SIG-M5 treated with dmso at 0.1 percent for 504 hours (cell line): ENCODE results near the gene PACS2.

Experiments
- DNase-seq: peaks from one replicate; lab custom pipeline; 2025; ENCODE audit not compliant: unreplicated experiment; lab: John Stamatoyannopoulos, UW

The PACS2 gene

DNA sequence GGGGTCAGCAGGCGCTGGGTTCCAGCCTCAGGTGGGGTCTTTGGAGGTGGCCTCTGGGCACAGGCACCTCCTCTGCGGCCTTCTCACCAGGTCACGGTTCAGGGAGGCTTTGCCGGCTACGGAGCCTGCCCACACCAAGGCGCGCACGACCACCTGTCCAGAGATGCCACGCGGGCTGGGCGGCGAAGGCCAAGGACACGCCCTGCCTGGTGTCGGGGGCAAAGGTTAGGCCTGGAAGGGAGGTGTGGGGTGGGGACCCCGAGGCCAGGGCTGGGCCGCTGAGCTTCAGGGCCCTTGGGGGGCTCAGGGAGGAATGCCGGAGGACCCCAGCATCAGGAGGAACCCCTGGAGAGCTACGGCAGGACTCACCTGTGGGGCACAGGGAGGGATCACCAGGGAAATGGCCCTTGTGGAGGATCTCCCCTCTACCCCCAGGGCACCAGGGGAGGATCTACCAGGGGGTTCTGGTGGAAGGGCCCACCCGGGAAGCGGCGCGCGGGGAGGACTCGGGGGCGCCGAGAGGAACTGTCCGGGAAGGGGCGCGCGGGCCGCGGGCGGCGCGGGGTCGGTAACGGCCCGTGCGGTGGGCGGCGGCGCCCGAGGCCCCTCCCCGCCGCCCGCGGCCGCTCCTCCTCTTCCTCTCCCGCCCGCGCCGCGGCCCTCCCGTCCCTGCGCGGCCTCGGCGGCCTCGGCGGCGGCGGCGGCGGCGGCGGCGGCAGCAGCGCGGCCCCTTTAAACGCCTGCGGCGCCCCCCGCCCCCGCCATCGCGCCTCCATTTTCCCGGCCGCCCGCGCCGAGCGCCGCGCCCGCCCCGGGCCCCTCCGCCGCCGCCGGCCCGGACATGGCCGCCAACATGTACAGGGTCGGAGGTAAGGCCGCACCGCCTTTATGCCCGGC, 104.9 kb downstream of the PACS2 start, which contains the start of gene MTA1:
TSS of gene MTA1 (plus strand) at position 633 of the 897 bp plus-strand sequence. CDS start at position 842, 209 bp downstream.
- DNase-seq, result peak; percentile 20

DNA sequence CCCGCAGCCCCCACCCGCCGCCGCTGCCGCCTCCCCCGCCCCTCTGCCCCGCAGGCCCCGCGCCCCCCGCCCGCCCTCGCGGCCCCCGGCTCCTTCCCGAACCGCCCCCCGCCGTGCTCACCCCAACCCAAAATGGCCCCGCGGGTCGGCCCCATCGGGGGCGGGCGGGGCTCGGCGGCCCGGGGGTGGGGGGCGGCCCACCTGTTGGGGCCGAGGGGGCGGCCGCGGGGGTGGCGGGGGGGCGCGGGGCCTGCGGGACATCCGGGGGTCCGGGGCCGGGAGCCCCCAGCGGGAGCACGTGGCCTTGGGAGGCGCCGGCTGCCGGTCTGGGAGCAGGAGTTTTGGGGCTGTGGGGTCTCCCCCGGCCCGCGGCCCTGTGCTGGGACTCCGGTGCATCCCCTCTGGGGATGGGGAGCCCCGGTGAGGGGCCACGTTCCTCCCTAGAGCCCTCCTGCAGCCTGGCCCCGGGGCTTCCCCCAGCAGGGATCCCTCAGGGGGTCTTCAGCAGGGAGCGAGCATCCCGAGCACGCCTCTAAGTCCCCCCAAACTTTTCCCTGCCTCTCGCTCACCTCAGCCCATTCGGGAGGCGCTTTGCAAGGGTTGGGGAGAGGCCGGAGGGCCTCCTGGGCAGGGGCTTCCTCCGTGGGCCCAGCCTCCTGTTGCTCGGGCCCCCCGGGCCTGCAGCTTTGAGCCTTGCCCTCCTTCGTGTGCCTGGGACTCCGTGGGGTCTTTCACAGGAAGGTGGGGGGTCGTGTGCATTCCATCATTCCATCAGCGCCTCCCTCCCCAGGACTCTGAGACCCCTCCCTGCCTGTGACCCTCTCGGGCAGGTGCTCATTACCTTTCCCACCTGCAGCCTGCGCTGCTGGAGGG, 105.8 kb downstream of the PACS2 start:
- no peak for DNase-seq

DNA sequence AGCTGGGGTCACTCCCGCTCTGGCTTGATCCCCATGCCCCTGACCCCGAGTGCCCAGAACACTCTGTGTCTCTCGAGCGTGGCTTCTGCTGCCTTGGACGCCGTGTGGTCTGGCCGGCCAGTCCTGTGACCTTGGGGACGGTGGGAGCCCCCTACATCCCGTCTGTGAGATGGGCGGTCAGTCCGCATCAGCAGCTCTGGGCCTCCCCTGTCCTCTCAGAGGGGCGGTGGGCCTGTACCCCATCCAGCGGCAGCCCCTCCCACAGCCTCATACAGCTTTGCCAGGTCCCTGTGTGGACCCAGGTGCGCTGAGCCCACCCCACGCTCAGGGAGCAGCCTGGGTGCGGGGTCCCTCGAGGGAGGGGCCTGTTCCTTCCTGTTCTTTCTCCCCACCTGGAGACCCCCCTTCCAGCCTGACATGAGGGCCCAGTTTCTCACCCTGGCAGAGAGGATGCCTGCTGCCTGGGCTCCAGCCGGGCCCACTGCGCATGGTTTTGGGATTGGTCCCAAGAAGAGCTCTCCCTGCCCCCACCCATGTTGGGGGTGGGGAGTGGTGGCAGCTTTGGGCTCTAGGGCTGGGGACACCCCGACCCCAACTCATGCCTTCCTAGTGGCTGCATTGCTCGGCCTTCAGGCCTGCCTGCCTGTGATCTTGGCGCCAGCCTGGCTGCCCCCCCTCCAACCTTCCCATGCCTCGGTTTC, 106.6 kb downstream of the PACS2 start:
- DNase-seq, result no peak

DNA sequence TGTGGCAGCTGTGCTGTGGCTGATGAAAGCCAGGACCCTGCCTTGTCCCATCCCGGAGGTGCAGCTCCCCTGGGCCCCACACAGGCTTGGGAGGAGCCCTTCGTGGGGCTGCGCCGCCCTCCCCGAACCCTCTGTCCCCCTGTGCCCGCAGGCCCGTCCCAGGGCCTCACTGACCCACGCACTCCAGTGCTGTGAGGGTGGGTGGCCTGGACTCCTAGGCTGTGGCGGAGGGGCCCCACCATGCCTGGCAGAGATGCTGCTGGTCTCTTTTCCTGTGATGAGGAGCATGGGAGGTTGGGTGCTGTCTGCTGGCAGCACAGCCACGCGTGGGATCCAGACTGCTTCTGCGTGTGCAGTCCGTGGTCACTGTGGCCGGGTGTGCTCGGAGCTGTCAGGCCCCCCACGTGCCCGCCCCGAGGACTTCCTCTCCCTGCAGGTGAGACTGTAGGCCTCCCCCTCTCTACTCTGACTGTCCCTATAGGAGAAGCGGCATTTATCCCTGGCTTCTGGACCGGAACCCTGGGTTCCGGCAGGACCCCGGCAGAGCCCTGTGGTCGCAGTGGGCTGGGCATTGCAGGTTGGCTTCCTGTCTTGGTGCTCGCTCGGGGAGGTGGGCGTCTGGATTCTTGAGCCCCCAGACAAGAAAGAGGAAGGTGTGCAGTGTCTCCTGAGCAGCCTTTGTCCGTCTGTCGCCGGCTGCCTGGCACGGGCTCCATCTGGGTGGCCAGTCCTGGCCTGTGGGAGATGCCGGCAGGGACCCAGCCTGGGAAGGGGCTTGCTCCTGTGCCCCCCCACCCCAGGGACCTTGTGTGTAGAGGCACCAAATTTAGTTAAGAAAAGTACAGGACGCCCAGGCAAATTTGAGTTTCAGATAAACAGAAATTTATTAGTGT, 107.4 kb downstream of the PACS2 start:
- DNase-seq, result no peak

DNA sequence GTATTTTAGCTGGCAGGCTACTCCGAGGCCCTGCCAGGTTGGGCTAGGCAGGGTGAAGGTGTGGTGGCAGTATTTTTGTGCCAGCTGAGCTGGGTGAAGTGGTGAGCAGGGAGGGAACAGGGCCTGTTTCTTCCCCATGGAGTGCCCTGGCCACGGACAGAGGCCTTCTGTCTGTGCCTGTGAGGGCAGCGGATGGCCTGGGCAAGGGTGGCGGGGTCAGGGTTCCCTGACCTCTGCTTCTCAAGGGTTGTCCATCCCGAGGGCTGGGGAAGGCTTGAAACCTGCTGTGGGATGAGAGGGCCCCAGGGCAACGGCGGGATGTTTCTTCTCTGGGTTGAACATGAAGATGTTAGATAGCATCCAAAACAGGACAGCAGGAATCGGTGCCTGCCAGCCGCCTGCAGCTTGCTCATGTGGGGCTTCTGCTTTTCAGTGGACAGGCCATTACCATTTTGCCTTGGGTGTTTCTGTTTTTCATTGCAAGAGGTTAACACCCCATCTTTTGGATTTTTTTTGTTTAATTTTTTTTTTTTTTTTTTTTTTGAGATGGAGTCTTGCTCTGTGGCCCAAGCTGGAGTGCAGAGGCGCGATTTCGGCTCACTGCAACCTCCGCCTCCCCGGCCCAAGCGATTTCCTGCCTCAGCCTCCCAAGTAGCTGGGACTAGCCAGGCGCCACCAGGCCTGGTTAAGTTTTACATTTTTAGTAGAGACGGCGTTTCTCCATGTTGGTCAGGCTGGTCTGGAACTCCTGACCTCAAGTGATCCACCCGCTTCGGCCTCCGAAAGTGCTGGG, 108.3 kb downstream of the PACS2 start:
- DNase-seq, result no peak

DNA sequence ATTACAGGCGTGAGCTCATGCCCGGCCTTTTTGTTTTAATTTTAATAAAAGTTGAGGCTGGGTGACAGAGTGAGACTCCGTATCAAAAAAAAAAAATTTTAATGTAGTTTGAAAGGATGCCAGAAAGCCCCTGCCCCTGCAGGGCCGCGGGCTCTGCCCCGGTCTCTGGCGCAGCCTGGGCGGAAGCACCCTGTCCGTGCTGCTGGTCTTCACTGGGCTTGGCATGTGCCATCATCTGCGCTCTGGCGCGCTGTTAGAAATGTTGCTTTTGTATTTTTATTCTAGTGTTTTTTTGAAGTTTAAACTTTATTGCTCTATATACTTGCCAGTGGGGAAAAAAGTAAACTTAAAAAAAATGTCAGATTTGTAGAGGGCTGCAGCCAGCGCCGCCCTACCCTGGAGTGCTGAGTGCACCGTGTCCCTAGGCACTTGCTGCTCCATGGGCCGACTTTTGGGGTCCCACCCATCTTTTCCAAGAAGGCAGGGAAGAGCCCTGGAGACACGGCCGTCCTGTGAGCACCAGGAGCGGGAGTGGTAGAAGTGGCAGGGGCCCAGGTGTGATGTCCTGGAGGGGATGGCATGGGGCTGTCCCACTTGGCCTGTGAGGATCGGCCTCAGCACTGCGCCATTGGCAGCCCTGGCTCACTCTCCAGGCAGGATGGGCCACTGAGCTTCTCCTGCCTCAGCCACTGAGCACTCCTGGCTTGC, 109.1 kb downstream of the PACS2 start:
- DNase-seq, result no peak

DNA sequence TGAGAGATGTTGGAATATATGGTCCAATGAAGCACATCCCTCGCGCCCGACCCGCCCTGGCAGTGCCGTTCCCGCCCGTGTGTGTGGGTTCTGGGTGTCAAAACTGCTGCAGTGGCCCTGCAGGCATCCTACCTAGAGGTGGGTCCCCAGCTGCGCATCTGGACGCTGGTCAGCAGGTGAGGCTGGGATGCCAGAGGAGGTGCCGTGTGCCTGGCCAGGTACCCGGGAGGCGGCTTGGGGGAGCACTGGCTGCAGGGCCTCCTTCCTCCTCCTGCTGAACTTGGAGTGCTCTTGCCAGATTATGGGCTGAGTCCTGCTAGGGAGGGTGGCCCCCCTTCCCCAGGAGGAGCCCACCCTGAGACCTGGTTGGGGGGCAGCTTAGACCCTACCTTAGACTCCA, 110.3 kb downstream of the PACS2 start:
- DNase-seq, result no peak

DNA sequence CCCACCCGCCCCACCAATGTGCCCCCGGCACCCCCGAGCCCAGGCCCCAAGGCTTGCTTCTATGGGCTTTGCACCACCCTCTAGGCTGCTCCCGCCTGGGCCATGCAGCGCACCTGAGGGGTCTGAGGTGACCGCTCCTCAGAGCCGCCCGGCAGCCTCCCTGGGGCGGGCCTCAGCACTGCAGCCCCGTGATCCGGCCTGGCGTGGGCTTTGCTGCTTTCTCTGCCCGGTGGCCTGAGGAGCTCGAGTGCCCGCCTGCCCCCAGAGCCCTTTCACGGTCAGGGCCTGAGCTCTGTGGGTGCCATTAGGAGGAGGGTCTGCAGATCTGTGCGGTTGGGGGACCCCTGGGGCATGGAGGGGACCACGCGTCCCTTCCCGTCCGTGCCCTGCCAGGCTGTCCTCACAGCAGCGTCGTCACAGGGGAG, 111.3 kb downstream of the PACS2 start:
- DNase-seq, result no peak

DNA sequence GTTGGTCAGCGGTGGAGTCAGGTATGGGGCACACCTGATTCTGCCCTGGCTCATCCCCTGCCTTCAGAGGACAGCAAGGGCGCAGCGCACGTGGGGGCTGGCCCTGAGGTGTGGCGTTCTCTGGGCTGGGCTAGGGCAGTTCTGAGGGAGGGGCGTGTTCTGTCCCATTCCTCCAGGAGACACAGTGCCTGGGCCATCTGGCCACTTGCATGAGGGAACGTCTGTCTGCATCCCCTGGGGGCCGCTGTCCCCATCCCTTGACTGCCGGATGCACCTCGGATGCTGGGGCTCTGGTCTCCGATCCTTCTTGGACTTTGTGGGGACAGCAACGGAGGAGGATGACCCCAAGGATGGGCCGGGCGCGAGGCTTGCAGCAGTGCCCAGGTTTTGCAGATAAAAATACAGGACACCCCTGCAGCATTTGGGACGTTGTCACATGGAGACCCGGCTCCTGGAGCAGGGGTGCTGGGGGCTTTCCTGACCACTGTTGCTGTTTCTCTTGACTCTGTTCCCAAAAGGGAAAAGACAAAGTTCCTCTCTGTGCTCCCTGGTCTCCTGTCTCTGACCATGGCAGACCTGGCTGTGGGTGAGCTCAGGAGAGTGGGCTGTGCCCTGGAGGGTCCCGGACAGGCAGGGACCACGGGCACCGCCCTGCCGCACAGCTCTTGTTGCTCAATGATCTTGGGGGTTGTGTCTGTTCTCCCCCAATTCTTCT, 112.0 kb downstream of the PACS2 start:
- no peak for DNase-seq

DNA sequence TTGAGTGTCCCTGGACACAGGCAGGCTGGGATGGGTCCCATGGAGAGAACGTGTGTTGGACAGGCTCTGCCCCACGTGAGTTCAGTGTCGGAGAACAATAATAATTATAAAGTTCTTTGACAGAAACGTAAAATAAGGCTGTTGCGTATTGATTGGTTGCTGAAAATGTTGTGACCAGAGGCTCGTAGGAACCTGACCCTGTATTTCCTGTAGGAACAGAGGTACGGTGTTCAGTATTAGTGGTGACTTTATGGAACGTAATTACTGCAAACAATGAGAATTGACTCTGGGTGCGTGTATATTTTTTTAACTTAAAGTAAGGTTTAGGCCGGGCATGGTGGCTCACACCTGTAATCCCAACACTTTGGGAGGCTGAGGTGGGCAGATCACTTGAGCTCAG, 112.9 kb downstream of the PACS2 start:
- DNase-seq, result no peak

DNA sequence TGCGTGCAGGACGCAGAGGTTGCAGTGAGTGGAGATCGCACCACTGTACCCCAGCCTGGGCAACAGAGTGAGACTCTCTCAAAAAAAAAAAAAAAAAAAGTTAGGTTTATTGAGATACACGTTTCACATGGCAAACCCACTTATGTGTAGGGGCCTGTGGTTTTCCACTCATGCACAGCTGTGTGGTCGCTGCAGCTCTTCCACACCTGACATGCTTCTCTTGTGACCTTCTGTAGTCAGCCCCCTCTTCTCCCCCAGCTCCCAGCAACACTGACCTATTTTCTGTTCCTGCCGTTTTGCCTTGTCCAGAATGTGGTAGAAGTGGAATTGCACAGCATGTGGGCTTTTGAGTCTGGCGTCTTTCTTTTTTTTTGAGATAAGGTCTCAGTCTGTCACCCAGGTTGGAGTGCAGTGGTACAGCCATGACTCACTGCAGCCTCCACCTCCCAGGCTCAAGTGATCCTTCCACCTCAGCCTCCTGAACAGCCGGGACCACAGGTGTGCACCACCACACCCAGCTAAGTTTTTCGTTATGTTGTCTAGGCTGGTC, 113.5 kb downstream of the PACS2 start:
- no peak for DNase-seq

DNA sequence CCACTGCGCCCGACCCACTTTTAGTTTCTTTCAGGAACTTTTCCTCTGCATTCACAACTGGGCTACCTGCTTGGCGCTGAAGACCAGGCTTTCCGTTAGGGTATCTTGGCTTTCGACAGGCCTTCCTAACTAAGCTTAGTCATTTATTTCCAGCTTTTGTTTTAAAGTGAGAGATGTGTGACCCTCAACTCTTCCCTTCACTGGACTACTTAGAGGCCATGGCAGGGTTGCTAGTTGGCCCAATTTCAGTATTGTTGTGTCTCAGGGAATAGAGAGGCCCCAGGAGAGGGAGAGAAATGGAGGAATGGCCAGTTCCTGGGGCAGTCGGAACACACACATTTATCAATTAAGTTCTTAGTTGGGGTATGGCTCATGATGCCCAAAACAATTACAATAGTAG, 115.5 kb downstream of the PACS2 start:
- DNase-seq, result no peak

DNA sequence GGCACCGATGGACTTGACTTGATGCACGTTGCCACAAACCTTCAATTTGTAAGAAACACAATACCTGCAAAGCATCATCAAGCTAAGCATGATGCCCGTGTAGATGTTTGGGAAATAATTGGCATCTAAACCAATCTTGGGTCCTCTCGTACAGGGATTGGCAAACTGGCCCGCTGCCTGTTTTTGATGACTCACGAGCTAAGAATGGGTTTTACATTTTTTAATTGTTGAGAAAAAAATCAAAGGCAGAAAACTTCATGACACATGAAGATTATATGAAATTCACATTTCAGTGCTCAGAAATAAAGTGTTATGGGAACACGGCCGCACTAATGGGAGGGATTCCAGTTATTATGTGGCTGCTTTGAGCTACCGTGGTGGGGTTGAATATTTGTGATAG, 116.0 kb downstream of the PACS2 start:
- no peak for DNase-seq

DNA sequence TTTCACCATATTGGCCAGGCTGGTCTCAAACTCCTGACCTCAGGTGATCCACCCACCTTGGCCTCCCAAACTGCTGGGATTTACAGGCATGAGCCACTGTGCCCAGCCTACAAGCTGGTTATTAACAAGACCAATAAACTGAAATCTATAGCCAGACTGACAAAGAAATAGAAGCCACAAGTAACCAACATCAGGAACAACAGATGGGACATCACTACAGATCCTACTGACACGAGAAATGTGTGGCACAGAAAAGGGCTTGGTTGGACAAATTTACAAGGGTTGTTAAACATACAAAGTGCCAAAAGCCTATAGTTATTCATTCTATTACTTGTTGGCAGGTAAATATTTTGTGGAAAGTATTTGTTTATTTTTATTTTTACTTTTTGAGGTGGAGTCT, 116.7 kb downstream of the PACS2 start:
- DNase-seq, result no peak

DNA sequence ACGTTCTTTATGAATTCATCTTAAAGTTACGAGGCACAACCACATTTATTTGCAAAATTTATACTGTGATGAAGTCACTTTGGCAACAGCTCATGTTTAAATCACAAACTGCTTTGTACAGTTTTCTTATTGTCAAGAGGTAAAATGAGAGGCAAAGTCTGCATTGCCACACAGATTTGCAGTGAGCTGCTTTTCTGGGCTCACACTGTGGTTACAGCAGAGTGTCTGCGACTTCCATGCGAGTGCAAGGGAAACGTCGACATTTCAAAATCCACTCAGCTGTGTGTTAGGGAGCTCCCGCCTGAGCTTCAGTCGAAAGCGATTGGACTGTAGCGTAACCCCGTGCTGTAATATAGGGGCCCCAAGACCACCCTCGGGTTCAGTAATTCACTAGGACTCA, 118.1 kb downstream of the PACS2 start:
- DNase-seq, result no peak

DNA sequence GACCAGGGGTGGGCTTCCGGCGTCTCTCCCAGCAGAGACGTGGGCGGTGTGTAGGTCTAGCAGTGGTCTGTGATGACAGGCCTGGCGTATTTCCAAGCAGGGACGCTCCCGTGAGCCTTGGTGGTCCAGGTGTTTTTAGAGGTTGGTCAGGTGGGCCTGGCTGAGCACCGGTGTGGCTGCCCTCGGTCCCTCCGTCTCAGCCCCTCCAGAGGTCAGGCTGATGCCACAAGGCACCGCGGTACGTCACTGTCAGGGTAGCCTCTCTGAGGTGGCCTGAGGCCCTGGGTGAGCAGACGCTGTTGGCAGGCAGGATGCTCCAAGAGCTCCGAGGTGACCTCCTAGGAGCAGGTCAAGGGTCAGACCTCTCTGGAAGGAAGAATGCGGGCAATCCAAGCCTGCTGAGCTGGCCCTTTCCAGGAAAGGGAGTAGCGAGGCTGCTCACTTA, 118.6 kb downstream of the PACS2 start:
- DNase-seq, result no peak

DNA sequence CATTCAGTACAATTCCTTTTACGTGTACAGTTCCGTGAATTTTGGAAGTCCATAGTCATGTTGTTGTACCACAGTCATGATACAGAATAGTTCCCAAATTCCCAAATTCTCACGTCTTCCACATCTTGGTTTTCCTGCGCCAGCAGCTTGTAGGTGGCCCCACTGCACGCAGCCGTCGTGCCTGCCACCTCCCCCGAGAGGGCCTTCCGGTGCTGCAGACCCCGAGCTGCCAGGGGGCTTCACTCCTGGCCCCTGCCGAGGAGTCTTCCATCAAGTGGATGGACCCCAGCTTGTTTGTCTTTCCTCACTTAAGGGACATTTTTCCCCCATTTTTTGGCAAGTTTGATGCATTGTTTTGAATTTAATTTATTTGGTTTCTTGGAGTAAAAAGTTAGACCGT, 121.9 kb downstream of the PACS2 start:
- no peak for DNase-seq
